SK-N-SH (cell line): Measurements from ENCODE around the gene F5. TPM values are rescaled to one million over a fixed set of nuclear protein-coding genes. Genes with fewer than 3 reads are reported as not detected.

Experiments
- CTCF ChIA-PET: fragments of 300-600, 350-600 bp; formaldehyde crosslinking; extraction: SDS; loops from one replicate; lab custom pipeline; 2021; lab: Yijun Ruan, JAX
- POLR2A ChIA-PET: fragments of 350-600 bp; sonication (Branson Sonifier 250); formaldehyde crosslinking; extraction: SDS; loops from one replicate; lab custom pipeline; 2020; ENCODE audit warnings: antibody characterized with exemption, inconsistent platforms; lab: Yijun Ruan, JAX
- DNase-seq: peaks from one replicate; pipeline ENCODE4 v3.0.0; 2012
- H2AFZ ChIP-seq: fragments of 200-600 bp; sonication (generic); 2 replicates; pipeline ENCODE4 v1.8.1; 2016; ENCODE audit warnings: antibody characterized with exemption, mild to moderate bottlenecking, low read depth
- H3F3A ChIP-seq: fragments of 200-600 bp; sonication (generic); replicated peaks from 2 replicates; pipeline ENCODE3; 2016; ENCODE audit warnings: antibody characterized with exemption, mild to moderate bottlenecking; ENCODE audit not compliant: insufficient read depth
- H3K27ac ChIP-seq, 2 experiments: fragments of 200-500 bp in 1 of 2; fragments of 200-600 bp in 1 of 2; sonication (Bioruptor generic) in 1 of 2; sonication (generic), shearing (Covaris generic) in 1 of 2; 2 replicates each; pipeline versions ENCODE4 v1.5.1 to v1.6.1; 2014 to 2016; ENCODE audit warnings: low read depth in 2 of 2, inconsistent platforms in 1 of 2, low read length in 1 of 2, mild to moderate bottlenecking in 1 of 2, mixed read lengths in 1 of 2
- H3K27me3 ChIP-seq: fragments of 200-600 bp; sonication (generic), shearing (Covaris generic); 2 replicates; pipeline ENCODE4 v1.6.1; 2016; ENCODE audit warnings: mixed run types; ENCODE audit not compliant: insufficient read depth
- H3K36me3 ChIP-seq, 2 experiments: fragments of 200-500 bp in 1 of 2; fragments of 200-600 bp in 1 of 2; sonication (Bioruptor generic) in 1 of 2; sonication (generic) in 1 of 2; replicated peaks in 1 of 2; 2 replicates each; pipeline versions ENCODE3 to v1.5.1; 2014 to 2016; ENCODE audit warnings: low read length in 1 of 2, mild to moderate bottlenecking in 1 of 2; ENCODE audit not compliant: insufficient read depth in 2 of 2, control insufficient read depth in 1 of 2
- H3K4me1 ChIP-seq, 2 experiments: fragments of 200-500 bp in 1 of 2; fragments of 200-600 bp in 1 of 2; sonication (Bioruptor generic) in 1 of 2; sonication (generic), shearing (Covaris generic) in 1 of 2; 2 replicates each; pipeline versions ENCODE4 v1.5.1 to v1.6.1; 2014 to 2016; ENCODE audit warnings: low read depth in 1 of 2, low read length in 1 of 2, mixed run types in 1 of 2; ENCODE audit not compliant: insufficient read depth in 2 of 2, control insufficient read depth in 1 of 2
- H3K4me2 ChIP-seq: fragments of 200-600 bp; sonication (generic), shearing (Covaris generic); 2 replicates; pipeline ENCODE4 v1.6.1; 2017; ENCODE audit warnings: mixed run types
- H3K4me3 ChIP-seq, 2 experiments: fragments of 200-500 bp in 1 of 2; fragments of 200-600 bp in 1 of 2; sonication (Bioruptor generic) in 1 of 2; sonication (generic), shearing (Covaris generic) in 1 of 2; 2 replicates each; pipeline versions ENCODE4 v1.5.1 to v1.8.1; 2014 to 2016; ENCODE audit warnings: low read depth in 2 of 2, inconsistent platforms in 1 of 2, low read length in 1 of 2, mild to moderate bottlenecking in 1 of 2, mixed read lengths in 1 of 2, moderate library complexity in 1 of 2
- H3K79me2 ChIP-seq: fragments of 200-600 bp; sonication (generic); 2 replicates; pipeline ENCODE4 v1.8.1; 2017; ENCODE audit warnings: mild to moderate bottlenecking; ENCODE audit not compliant: insufficient read depth
- H3K9ac ChIP-seq: fragments of 200-600 bp; sonication (generic); 2 replicates; pipeline ENCODE4 v1.6.1; 2017; ENCODE audit warnings: mixed run types
- H3K9me2 ChIP-seq: fragments of 200-600 bp; sonication (generic); 2 replicates; pipeline ENCODE4 v1.6.1; 2017; ENCODE audit warnings: mixed run types
- H3K9me3 ChIP-seq: fragments of 200-600 bp; sonication (generic); 2 replicates; pipeline ENCODE4 v1.6.1; 2017; ENCODE audit warnings: mixed run types, mild to moderate bottlenecking, moderate library complexity
- H4K20me1 ChIP-seq: fragments of 200-600 bp; sonication (generic); 2 replicates; pipeline ENCODE4 v1.6.1; 2017; ENCODE audit warnings: mild to moderate bottlenecking, mixed run types; ENCODE audit not compliant: insufficient read depth
- CHD2 ChIP-seq: fragments of 150-350 bp; IDR thresholded peaks from 2 replicates; pipeline ENCODE4 v1.6.1; 2018; ENCODE audit warnings: low read length; ENCODE audit not compliant: partially characterized antibody
- ELF1 ChIP-seq: IDR thresholded peaks from 2 replicates; pipeline ENCODE4 v1.4.0; 2012
- EP300 ChIP-seq, 2 experiments: IDR thresholded peaks; 2 replicates each; pipeline versions ENCODE4 v1.4.0 to v1.6.1; 2012; ENCODE audit warnings: borderline replicate concordance in 1 of 2, low read depth in 1 of 2, low read length in 1 of 2
- EZH2phosphoT487 ChIP-seq: fragments of 200-600 bp; sonication (generic); IDR thresholded peaks from 2 replicates; pipeline ENCODE4 v1.6.1; 2017; ENCODE audit warnings: low read depth, mixed run types, mild to moderate bottlenecking, antibody characterized with exemption, moderate library complexity, borderline replicate concordance
- FOSL2 ChIP-seq: IDR thresholded peaks from 2 replicates; pipeline ENCODE4 v1.4.0; 2012; ENCODE audit warnings: low read depth, mild to moderate bottlenecking, moderate library complexity, borderline replicate concordance
- GATA2 ChIP-seq: sonication (generic); formaldehyde crosslinking; IDR thresholded peaks from 2 replicates; pipeline ENCODE4 v1.5.0; 2020; ENCODE audit warnings: mild to moderate bottlenecking, missing genetic modification reagents
- NFIC ChIP-seq: IDR thresholded peaks from 2 replicates; pipeline ENCODE4 v1.4.0; 2012; ENCODE audit warnings: borderline replicate concordance
- RXRA ChIP-seq: IDR thresholded peaks from 2 replicates; pipeline ENCODE4 v1.4.0; 2012; ENCODE audit warnings: low read depth, mild to moderate bottlenecking, borderline replicate concordance
- SIN3A ChIP-seq: IDR thresholded peaks from 2 replicates; pipeline ENCODE4 v1.6.1; 2012; ENCODE audit warnings: low read depth, mild to moderate bottlenecking, low read length, moderate library complexity, borderline replicate concordance
- WGBS: methylation state at CpG from one replicate; pipeline ENCODE4 v1.1.6; 2017; ENCODE audit warnings: low lambda C conversion rate; 5-methylcytosine and 5-hydroxymethylcytosine counted together
- polyA plus RNA-seq, 3 experiments: library from polyadenylated mRNA; depleted of rRNA; stranded (reverse); fragments of >200 nt; gene quantifications; 2 replicates each; pipeline ENCODE4 v1.2.3, GENCODE V29; 2012
- TF ChIP-seq, protein P1 (sequence below): fragments of 150-350 bp; IDR thresholded peaks from 2 replicates; pipeline ENCODE4 v1.6.1; 2017; ENCODE audit warnings: antibody characterized with exemption, low read length, low read depth, borderline replicate concordance
- TF ChIP-seq, protein P2 (sequence below): IDR thresholded peaks from 2 replicates; pipeline ENCODE4 v1.6.1; 2012; ENCODE audit warnings: mild to moderate bottlenecking, low read depth, low read length, moderate library complexity

Gene F5
- polyA plus RNA-seq, 1 of the 3 experiments (the other 2 are of a cell fraction): under 0.01 TPM

DNA sequence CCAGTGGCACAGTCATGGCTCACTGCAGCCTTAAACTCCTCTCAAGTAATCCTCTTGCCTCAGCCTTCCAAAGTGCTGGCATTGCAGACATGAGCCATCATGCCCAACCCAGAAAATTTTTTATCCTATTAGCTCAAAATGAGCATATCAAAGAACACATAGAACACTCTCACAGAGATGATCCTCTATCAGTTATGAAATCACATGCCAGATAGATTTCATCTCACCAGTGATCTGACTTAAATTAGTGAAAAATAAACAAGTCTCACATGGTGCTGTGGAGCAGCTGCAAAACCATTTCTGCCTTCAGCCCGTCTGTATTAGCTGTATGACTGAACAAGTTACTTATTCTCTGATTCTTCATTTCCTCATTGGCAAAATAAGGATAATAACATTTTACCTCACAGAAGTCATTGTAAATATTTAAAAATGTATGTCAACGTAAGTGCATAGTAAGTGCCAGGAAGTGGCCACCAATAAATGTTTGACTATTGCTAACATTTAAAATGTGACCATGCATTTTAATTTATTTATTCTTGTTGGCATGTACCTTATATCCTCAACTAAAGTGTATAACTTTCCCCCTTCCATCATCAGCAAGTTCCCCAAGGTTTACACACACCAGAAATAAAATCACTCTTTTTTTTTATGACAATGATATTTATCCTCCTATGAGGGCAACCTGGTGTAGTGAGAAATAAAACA lies 71.6 kb downstream of the F5 start:
- Histone ChIP-seq H3K4me3 (no peak overlapping the region), H3K9me3 (no peaks in the 10 kb centered on the region), H3K4me2 (no peak overlapping the region), H3K36me3 (no peaks in the 10 kb centered on the region), H3K27ac (no peak overlapping the region), H3F3A (peaks cover 6% of the 10 kb centered on the region), H3K9me2 (no peaks in the 10 kb centered on the region), H2AFZ (no peak overlapping the region), H3K27me3 (no peaks in the 10 kb centered on the region), H3K9ac (no peak overlapping the region), H3K79me2 (no peaks in the 10 kb centered on the region), H3K4me1 (no peaks in the 10 kb centered on the region; a peak in 2 of 4 replicates), H4K20me1 (no peaks in the 10 kb centered on the region)
- WGBS: 64% methylated on average over 2 of the region's 2 CpGs
- ChIA-PET POLR2A (no interaction called here), CTCF (interaction anchor here (1.0 kb wide), 1 partner anchor 49 kb away, joined by 3 read pairs; no protein-coding TSS in a partner anchor)
- no peak for DNase-seq
- TF ChIP-seq CHD2 (no peak), ELF1 (no peak), EP300 (IDR thresholded peaks at IDR 0.05; ENCODE audit: borderline replicate concordance in 1 of 2, low read depth in 1 of 2, low read length in 1 of 2) (no peak), NFIC (no peak), GATA2 (CRISPR knock-in tag) (no peak), EZH2phosphoT487 (no peak)
- TF ChIP-seq, protein P1, sequence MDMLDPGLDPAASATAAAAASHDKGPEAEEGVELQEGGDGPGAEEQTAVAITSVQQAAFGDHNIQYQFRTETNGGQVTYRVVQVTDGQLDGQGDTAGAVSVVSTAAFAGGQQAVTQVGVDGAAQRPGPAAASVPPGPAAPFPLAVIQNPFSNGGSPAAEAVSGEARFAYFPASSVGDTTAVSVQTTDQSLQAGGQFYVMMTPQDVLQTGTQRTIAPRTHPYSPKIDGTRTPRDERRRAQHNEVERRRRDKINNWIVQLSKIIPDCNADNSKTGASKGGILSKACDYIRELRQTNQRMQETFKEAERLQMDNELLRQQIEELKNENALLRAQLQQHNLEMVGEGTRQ: no peak
- TF ChIP-seq, protein P2, sequence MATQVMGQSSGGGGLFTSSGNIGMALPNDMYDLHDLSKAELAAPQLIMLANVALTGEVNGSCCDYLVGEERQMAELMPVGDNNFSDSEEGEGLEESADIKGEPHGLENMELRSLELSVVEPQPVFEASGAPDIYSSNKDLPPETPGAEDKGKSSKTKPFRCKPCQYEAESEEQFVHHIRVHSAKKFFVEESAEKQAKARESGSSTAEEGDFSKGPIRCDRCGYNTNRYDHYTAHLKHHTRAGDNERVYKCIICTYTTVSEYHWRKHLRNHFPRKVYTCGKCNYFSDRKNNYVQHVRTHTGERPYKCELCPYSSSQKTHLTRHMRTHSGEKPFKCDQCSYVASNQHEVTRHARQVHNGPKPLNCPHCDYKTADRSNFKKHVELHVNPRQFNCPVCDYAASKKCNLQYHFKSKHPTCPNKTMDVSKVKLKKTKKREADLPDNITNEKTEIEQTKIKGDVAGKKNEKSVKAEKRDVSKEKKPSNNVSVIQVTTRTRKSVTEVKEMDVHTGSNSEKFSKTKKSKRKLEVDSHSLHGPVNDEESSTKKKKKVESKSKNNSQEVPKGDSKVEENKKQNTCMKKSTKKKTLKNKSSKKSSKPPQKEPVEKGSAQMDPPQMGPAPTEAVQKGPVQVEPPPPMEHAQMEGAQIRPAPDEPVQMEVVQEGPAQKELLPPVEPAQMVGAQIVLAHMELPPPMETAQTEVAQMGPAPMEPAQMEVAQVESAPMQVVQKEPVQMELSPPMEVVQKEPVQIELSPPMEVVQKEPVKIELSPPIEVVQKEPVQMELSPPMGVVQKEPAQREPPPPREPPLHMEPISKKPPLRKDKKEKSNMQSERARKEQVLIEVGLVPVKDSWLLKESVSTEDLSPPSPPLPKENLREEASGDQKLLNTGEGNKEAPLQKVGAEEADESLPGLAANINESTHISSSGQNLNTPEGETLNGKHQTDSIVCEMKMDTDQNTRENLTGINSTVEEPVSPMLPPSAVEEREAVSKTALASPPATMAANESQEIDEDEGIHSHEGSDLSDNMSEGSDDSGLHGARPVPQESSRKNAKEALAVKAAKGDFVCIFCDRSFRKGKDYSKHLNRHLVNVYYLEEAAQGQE: no peak

DNA sequence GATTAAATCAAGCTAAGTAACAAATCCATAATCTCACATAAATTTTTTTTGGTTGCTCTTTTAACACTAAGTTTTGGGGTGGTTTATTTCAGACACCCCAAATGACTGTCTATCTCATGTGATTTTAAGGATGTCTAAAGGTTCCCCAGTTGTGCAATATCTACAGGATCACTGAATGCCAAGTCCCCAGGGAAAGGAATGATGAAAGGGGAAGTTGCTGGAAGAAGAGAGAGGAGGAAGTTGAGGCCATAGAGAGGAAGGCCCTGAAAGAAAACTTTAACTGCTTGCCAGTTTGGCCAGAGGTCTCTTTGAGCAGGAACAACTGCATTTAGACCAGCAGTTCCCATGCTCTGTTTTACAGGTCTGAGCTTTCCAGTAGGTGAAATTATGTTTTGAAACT lies 73.1 kb downstream of the F5 start:
- H2AFZ ChIP-seq: no peak overlapping the region
- H4K20me1 ChIP-seq: no peaks in the 10 kb centered on the region
- no peak overlapping the region for H3K9ac ChIP-seq
- H3K4me1 ChIP-seq: no peaks in the 10 kb centered on the region; a peak in 2 of 4 replicates
- no peaks in the 10 kb centered on the region for H3K9me2 ChIP-seq
- TF ChIP-seq FOSL2: no peak
- TF ChIP-seq RXRA: no peak
- no peak for TF ChIP-seq SIN3A
- H3K36me3 ChIP-seq: no peaks in the 10 kb centered on the region
- H3K4me2 ChIP-seq: no peak overlapping the region
- no peak for DNase-seq
- no peaks in the 10 kb centered on the region for H3K27me3 ChIP-seq
- no peaks in the 10 kb centered on the region for H3K9me3 ChIP-seq
- H3K27ac ChIP-seq: no peak overlapping the region
- no peaks in the 10 kb centered on the region for H3K79me2 ChIP-seq
- ChIA-PET CTCF (interaction anchor here (1.0 kb wide), 1 partner anchor 23 kb away, joined by 3 read pairs; no protein-coding TSS in a partner anchor), POLR2A (no interaction called here)
- peaks cover 6% of the 10 kb centered on the region for H3F3A ChIP-seq
- H3K4me3 ChIP-seq: no peak overlapping the region
